Dermis blood vessel endothelial cell (primary cell): Measurements from ENCODE around the gene LRRC4C. TPM values are rescaled to one million over a fixed set of nuclear protein-coding genes. Genes with fewer than 3 reads are reported as not detected.
A peak's percentile ranks its signal among the peaks of the same experiment; 100 is the strongest.

ENCODE experiments used
- DNase-seq: peaks from one replicate; pipeline ENCODE4 v3.0.0; 2010
- total RNA-seq: library from RNA; depleted of rRNA; stranded (reverse); fragments of >200 nt; gene quantifications from 2 replicates; pipeline ENCODE4 v1.2.3, GENCODE V29; 2014

Gene LRRC4C
- total RNA-seq, 1 donor from 2014 or later, result not detected

DNA sequence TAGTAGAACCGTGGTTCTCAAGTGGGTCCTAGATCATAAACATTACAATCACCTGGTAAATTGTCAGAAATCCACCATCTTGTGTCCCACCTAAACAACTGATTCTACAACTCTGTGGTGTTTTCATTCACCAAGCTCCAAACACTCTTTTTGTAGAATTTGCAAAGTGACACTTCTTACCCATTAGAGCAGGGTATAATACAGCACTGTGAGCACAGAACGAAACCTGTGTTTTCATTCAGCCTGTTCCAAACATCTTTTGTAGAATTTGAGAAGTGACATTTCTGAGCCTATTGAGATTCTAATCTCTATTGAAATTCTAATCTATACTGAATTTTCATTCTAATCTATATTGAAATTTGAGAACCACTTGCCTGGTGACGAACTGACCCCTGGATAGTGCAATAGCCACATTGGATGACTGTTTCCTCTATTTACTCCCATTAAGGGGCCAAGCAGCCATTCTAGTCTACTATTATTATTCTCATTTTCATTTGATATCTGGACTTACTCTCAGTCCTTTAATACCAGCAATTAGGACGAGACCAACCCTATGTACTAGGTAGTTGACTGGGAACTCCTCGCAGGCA is 616.6 kb downstream of the LRRC4C start:
- DNase-seq, result no peak

DNA sequence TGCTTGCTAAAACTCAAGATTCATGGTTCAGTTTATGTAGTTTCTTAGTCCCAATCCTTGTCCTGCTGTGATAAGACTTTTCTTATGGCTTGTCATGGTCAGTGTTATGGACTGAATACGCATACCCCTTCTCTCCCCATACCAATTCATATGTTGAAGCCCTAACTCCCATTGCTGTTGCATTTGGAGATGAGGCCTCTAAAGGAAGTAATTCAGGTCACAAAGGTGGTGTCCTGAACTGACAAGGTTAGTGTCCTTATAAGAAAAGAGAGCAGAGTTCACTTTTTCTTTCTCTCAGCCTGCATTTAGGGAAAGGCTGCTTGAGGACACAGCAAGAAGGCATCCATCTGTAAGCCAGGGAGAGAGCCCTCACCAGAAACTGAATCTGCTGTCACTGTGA is 618.2 kb downstream of the LRRC4C start:
- DNase-seq, result no peak

DNA sequence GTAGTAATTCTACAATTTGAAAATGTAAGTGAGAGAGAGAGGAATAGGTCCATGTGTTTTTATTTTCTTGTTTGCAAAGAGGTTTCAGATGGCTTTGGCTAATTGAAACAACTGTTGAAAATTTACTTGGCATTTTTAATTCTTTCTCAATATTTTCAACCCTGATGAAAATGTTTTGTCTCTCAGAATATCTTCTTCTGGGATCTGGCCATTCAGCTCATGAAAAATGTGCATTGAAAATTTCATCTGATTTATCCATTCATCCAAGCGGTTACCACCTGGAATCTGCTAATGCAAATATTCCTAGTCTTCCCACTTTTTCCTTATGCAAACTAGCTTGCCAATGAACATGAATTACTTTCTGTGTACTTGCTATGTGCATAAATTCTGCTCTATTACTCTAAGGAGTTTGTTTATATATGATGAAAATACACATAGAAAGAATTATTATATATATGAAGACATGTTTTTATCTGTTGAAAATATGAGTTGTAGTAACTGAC is 621.2 kb downstream of the LRRC4C start:
- no peak for DNase-seq

DNA sequence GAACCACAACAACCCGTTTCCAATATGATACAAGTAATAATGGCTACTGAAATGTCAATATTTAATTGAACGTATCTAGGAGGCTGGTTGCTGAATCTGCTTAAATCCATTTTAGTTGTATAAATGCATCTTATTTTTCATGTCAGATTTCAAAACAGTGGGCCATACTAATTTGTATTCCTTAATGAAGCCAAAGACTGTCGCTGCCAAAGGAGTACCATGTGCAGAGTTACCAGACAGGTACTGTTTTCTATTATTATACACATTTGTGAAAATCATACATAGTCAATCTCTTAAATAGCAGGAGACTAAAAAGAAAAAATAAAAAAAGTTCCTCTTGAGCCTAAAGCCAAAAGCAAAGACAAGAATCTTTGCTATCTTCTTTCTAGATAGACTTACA is 632.3 kb downstream of the LRRC4C start:
- no peak for DNase-seq

DNA sequence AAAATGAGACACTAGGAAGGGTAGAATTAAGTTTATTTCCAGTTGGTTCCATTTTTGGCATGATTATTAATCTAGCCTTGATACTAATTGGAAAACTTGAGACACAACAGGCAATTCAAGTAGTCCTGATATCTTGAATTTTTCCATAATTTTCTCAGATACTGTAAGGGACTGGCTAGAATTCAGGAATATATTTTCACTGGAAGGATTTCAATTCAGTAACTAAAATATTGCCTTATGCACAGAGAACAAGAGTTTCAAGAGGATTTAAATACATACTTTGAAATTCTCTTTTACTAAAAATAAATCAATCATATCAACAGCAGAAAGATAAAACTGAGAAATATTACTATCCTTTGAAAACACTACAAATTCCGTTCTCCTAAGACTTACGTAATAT is 632.9 kb downstream of the LRRC4C start:
- DNase-seq, result no peak

DNA sequence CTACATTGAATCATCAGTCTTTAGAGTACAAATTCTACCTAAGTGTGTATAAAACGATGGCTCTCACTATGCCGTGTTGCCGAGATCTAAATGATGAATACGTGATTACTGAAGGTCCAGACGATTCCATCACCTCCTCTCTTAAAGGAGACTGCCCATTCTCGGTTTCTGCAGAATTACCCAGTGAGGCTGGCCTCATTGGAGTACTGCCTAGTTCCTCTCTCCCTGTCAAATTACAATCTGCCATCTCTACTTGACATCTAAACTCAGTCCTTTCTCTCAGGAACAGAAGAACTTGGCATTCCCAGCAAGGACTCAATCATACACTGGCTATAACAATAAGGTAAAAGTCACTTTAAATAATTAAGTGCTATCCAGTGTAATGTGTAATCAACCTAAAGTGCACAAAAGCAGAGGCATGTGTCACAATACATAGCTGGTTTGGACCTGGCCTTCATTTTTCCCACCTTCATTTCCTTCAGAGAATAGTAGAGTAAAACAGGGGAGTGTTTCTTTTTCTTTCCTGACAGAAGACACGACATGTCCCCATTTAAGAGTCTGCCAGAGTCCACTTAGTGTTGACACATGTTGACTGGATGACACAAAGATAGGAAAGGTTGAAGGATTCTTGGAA is 634.1 kb downstream of the LRRC4C start:
- no peak for DNase-seq

DNA sequence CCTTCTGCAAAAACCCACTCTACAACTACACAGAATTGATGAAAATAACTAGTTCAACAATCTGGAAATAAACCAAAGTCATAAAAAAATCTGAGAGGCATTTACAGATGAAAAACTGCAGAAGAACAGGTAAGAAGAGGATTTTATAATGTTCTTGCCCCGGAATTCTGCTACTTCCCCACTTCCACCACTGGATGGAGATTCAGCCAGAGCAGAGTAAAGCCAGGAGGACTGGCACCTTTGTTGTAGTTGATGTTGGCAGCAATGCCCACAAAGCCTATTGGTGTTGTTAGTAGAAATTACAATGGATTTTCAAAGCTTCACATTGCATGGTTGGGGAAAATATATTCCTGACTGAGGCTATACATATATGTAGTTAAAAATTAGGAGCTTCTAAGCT is 640.2 kb downstream of the LRRC4C start:
- DNase-seq, result no peak

DNA sequence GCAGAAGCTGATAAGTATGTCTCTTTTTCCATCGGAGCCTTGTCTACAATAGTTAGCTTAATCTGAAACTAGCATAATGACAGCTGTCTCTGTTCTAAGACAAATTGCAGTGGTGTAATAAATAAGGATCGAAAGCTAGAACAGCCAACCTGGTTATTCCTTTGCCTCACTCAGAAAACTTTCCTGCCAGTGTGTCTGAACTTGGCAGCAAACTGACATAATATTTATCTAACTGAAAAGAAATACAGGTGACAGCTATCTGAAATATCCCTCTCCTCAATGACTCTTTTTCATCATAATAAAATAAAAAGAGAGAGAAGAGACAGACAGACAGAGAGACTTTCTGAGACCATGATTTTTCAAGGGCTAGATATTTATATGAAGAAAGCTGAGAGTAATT is 642.5 kb downstream of the LRRC4C start:
- DNase-seq, result no peak

DNA sequence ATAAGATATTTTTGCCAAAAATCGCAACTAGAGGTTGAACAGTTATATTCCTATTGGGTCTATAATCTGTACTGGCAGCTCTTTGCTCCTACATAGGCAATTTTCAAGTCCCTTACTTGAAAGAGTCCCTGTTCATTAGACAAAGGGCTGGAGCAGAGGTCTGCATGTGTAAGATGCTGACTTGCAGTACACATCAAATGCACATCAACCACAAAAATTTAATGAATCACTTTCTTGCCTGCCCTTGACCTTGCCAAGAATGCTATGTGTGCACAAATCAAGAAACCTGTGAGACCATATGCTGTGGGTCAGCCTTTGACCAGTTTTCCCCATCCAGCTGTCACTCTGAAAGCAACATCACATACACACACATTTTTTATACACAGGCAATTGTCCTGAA is 661.5 kb downstream of the LRRC4C start:
- no peak for DNase-seq

DNA sequence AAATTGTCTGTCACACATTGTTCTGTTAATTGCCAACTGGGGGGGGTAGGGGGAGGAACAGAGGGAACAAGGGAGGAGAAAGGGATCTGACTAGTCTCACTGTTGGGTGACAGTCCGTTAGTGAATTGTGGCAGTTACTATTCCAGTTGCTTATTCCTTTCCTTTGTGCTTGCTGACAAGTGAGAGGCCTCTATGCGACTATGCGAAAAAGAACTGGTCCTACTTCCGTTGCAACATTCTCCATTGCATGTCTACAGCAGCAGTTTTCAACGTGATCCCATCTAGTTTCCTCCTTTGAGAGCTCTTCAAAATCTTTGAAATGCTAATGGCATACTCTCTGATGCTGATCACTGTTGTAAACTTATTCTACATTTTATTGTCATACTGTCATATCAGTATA is 672.2 kb downstream of the LRRC4C start:
- no peak for DNase-seq

DNA sequence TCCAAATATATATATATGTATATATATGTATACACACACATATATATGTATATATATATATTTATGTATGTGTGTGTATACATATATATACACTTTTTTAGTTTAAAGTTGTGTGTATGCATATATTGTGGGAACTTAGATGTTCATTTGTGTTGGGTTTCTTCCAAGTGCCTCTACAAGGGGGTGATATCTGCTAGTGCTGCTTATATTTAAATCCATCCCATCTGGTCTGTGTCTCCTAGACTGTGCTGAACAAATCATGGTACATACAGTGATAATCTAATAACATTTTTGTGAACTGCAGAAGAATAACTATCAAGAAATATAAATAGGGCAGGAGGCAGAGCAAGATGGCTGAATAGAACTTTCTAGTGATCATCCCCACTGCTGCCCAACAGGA is 696.4 kb downstream of the LRRC4C start:
- DNase-seq, result no peak

DNA sequence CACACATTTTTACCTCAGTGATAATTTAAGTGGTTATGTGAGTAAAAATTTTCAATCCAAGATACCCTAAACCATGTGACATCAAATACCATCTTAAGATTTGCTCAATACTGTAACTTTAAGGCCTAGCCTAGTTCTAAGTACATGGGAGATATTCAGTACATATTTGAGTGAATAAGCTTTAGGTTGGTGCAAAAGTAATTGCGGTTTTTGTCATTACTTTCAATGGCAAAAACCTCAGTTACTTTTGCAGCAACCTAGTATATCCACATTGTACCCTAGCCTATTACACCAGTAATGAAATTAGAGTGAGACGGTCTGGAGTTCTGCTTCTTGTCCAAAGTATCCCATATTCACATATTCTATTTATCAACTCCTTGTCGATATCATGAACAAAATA is 700.1 kb downstream of the LRRC4C start:
- DNase-seq, result no peak

DNA sequence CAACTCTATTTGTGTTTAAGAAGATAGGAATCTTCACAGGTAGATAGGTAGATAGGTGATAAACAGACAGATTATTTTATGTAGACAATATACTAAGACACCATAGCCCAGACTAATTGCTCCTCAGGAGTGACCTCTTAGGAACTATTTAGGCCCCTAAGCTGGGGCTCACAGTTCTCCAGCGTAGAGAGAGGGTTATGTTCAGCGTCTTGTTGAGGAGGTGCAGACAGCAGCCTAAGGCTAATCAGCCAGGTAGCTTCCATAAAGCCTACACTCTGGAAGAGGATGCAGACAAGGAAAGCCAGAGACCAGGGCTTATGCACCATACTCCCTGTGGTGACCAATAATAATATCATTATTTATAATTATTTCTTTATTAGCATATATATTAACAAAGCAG is 705.2 kb downstream of the LRRC4C start:
- no peak for DNase-seq

DNA sequence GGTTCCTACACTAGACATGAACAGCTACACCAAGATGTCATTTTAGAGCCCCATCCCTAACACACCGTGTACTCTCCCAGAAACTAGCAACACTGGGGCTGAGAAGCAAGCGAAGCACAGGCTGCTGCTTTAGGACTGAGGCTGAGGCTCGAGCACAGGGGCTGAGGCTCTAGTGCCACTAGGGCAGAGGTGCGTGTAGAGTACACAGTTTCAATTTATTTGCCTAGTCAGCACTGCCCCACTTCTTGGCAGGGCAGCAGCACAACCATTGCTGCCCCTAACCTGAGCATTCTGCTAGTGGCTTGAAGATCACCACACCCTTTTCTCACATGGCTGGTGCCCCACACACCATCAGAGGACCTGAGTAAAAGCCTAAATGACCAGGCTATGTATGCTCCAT is 713.2 kb downstream of the LRRC4C start:
- DNase-seq, result no peak

DNA sequence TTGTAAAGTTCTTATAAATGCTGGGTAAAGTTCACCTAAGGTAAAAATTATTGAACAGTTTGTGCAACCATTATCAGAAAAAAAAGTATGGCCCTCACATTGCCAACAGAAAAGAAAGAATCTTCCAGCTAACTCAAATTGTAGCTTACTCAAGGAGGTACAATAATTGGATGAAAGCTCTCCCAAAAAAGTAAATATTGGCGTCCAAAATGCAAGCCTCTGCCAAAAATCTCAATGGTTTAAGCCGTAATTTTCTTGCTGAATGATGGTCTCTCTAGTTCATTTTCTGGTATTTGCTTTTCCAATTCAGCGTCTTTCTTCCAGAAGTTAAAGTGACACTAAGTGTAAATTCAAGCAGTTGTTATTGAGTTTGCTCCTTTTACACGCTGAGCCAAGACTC is 727.3 kb downstream of the LRRC4C start:
- DNase-seq, result no peak

DNA sequence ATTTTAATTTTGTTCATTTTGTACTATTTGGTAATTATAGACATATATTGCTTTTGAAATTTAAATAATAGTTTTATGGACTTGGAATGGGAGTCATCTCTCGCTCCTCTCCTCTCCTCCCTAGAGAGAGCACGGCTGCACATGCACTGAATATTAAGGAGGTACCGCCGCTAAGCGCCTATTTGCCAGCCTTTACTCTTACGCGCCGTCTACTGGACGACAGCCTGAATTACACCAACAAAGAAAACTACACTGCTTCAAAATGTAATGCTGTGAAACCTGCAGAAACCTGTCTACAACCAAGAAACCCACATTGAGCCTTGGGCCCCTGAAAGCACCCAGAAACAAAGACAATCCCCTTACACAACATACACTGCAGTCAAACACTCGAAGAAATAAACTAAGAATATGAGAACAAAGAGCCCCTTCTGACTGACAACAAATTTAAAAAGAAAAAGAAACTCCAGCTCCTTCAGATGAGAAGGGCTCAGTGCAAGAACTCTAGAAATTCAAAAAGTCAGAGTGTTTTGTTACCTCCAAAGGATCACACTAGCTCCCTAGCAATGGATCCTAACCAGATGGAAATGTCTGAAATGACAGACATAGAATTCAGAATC is 737.2 kb downstream of the LRRC4C start:
- peak; percentile 7 for DNase-seq

DNA sequence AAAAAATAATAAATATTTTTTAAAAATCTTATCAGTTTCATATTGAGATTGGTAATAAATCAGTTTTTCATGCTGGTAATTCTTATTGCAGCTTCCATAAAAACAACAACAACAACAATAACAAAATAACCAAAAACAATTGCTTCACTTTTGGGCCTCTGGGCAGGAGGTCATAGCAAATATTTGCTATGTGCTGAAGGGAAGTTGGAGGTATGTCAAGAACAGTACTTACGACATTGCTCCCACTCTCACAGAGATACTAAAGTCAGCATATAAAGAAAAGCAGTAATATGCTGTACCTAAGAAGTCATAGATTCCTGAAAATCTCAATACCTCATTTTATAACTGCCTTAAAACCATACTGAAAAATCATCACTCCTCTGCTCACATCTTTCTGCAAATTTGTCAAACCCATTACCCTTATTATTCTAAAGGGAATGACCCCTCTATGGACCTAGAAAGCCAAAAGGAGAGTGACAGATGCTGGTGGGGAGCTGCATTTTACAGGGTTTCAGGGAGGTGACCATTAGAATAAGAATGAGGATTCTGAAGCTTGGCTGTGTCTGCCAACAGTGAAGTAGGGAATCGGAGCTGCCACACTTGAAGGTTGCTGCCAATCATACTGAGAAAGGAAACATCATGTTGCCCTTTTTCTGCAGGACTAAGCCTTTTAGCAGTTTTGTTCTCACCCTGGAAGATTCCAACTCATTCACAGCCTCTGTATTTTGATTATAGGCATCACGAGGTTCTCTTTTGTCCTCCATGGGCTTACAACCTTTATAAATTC is 742.9 kb downstream of the LRRC4C start:
- no peak for DNase-seq

DNA sequence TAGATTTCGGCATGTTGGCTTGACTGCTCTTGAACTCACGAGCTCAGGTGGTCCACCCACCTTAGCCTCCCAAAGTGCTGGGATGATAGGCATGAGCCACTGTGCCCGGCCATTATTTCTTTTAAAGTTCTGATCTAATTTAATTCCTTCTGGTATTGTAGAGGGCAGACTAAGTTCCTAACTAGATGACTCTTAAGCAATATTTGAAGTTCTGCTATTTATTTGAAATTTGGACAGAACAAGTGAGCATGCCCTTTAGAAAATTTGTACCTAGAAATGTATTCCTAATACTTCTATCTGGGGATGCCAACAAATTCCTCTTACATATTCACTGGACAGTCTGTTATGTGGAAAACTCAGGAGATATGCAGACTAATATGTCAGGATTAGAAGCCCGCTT is 746.4 kb downstream of the LRRC4C start:
- DNase-seq, result no peak

DNA sequence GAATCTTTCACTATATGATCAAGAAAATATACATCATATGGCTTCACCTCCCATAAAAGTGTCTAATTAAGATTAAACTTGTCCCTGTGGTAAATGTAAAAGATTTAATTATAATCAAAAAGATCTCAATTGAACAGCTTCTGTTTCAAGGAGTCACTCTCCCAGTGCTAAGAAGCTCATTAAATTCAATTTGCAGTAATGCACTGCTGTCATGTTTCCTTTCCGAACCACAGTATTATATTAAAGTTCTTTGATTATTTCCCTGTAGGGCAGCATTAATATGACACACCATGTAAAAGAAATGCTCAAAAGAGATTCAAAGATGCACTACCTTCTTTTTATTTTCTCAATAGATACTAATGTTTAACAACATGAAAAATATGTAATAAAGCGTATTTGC is 758.4 kb downstream of the LRRC4C start:
- no peak for DNase-seq

DNA sequence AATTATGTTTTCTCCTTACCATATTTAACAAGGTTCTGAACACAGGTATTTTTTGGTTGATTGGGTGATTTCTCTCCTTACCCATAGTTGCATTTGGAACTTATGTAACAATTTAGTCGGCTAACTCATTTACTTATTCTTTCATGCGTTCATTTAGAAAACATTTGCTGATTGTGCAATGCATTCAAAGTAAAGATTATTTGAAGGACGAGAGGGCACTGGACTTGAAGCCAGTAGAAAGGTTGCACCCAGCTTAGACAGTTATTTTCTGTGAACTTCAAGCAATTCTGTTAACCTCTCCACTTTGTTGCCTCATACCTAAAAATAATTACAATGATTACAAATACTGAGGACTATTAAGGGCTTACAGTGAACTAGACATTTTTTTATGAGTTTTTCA is 769.6 kb downstream of the LRRC4C start:
- DNase-seq, result no peak

DNA sequence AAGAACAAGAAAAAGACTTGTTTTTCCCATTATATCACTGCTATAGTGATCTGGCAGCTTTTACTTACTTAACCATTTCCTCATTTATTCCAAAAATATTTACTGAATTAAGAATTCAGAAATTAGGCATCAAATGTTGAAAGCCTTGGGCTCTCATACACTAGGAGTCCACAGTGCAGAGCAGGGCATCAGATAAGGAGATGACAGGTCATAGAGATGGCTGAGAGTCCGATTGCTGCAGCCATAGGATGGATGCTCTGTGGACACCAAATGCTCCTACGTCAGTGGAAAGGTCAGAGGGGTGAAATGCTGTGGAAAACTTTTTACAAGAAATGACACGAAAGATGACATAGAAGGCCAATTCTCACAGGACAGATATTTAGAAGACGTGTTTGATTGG is 771.1 kb downstream of the LRRC4C start:
- DNase-seq, result no peak

DNA sequence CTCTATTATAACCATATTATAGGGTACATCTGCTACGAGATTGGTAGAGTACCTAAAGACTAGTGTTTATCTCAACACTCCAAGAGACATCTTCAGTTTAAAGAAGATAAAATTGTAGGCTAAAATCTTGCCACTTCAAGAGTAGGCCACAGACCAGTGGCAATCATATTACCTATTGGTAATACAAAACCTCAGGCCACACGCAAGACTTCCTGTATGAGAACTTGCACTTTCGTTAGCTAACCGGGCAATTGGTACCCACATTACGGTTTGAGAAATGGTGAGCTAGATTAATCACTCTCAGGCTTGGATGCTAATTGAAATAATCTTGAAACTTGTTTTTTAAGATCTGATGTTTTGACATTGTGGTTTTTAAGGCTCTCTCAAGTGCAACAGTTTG is 772.7 kb downstream of the LRRC4C start:
- no peak for DNase-seq

DNA sequence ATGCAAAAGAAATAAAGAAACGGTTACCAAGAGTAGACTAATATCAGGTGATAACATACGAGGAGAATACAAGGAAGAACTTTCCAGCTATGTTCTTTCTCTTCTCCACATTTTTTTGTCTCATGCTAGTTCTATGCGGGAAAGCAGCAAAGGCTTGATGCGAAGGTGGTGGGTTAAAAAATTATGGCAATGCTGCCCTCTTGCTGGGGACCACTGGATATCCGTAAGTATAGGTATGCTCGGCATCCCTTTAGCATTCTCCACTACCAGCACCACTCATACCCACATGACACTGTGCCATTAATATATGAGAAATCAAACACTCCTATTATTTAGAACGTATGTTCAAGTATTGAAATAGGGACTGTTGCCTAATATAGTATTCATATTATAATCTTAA is 776.4 kb downstream of the LRRC4C start:
- no peak for DNase-seq

DNA sequence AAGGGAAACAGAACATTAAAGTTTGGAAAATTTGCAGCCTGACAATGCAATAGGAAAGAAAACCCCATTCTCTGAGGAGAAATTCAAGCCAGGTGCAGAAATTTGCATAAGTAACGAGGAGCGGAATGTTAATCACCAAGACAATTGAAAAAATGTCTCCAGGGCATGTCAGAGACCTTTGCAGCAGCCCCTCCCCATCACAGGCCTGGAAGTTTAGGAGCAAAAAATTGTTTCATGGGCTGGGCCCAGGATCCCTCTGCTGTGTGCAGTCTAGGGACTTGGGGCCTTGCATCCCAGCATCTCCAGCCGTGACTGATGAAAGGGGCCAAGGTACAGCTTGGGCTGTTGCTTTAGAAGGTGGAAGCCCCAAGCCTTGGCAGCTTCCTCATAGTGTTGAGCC is 780.2 kb downstream of the LRRC4C start:
- DNase-seq, result no peak
